HepG2 (cell line): Measurements from ENCODE around the gene KCND1. TPM values are rescaled to one million over a fixed set of nuclear protein-coding genes. Genes with fewer than 3 reads are reported as not detected.

ENCODE experiments used
- ATAC-seq: fragments of 200-7000 bp; cut with Tn5 transposase; 3 replicates; pipeline ENCODE4 v1.9.1; 2020; ENCODE audit warnings: mild to moderate bottlenecking, moderate library complexity
- BruUV-seq: library from RNA; stranded (reverse); fragments of 400-500 nt; replicated peaks from 2 replicates; lab custom pipeline; 2021; lab: Mats Ljungman, UMichigan
- CTCF ChIA-PET: fragments of 300-600 bp; formaldehyde crosslinking; extraction: SDS; loops from one replicate; lab custom pipeline; 2021; ENCODE audit warnings: low total read pairs, inconsistent platforms, low intra/inter-chr PET ratio; lab: Yijun Ruan, JAX
- POLR2A ChIA-PET: fragments of 350-600 bp; sonication (Branson Sonifier 250); formaldehyde crosslinking; loops from one replicate; lab custom pipeline; 2020; ENCODE audit warnings: antibody characterized with exemption, inconsistent platforms; lab: Yijun Ruan, JAX
- DNase-seq: peaks from one replicate; pipeline ENCODE4 v3.0.0-alpha.2; 2015; ENCODE audit warnings: low spot score
- FAIRE-seq: peaks from 3 replicates; lab custom pipeline; 2011; peaks lifted over from hg19 to GRCh38; lab: Jason Lieb, UNC
- H2AFZ ChIP-seq: one replicate; pipeline ENCODE4 v1.6.1; 2011; ENCODE audit warnings: low read length, inconsistent platforms
- H3K27ac ChIP-seq: fragments of 300-600 bp; 3 replicates; pipeline ENCODE4 v1.8.0; 2011; ENCODE audit warnings: mixed run types, mild to moderate bottlenecking, mixed read lengths, low read length, inconsistent platforms; ENCODE audit not compliant: insufficient read depth; ENCODE audit errors: extremely low read length
- H3K27me3 ChIP-seq, 2 experiments: fragments of 200-600 bp in 1 of 2; 2 replicates in 1 of 2; 3 replicates in 1 of 2; pipeline versions ENCODE4 v1.6.0 to v1.8.0; 2011; ENCODE audit warnings: low read length in 2 of 2, mild to moderate bottlenecking in 2 of 2, moderate library complexity in 2 of 2, inconsistent platforms in 1 of 2; ENCODE audit not compliant: insufficient read depth in 2 of 2, control insufficient read depth in 1 of 2
- H3K36me3 ChIP-seq, 2 experiments: fragments of 200-600 bp in 1 of 2; replicated peaks in 1 of 2; 2 replicates in 1 of 2; 3 replicates in 1 of 2; pipeline versions ENCODE4 v1.5.1 to v1.8.0; 2011; ENCODE audit warnings: low read length in 2 of 2, inconsistent platforms in 1 of 2; ENCODE audit not compliant: insufficient read depth in 2 of 2, control insufficient read depth in 1 of 2
- H3K4me1 ChIP-seq: 2 replicates; pipeline ENCODE4 v1.5.1; 2012; ENCODE audit warnings: low read length, inconsistent platforms; ENCODE audit not compliant: insufficient read depth
- H3K4me2 ChIP-seq: 2 replicates; pipeline ENCODE4 v1.6.0; 2011; ENCODE audit warnings: low read depth, low read length, inconsistent platforms
- H3K4me3 ChIP-seq, 3 experiments: fragments of 200-600 bp in 1 of 3; sonication (generic), shearing (Covaris generic) in 1 of 3; replicated peaks in 1 of 3; 2 replicates each; pipeline ENCODE4 v1.5.1; 2011 to 2016; ENCODE audit warnings: low read length in 3 of 3, inconsistent platforms in 2 of 3, low read depth in 2 of 3, mild to moderate bottlenecking in 2 of 3, control low read depth in 1 of 3, mixed read lengths in 1 of 3; ENCODE audit not compliant: insufficient read depth in 1 of 3
- H3K79me2 ChIP-seq: one replicate; pipeline ENCODE4 v1.6.1; 2011; ENCODE audit warnings: low read length, inconsistent platforms; ENCODE audit not compliant: insufficient read depth
- H3K9ac ChIP-seq: 2 replicates; pipeline ENCODE4 v1.6.0; 2011; ENCODE audit warnings: mild to moderate bottlenecking, low read depth, low read length, inconsistent platforms; ENCODE audit not compliant: insufficient read depth
- H3K9me3 ChIP-seq: 2 replicates; pipeline ENCODE4 v1.5.1; 2012; ENCODE audit warnings: mild to moderate bottlenecking, low read length
- H4K20me1 ChIP-seq: 2 replicates; pipeline ENCODE4 v1.6.0; 2011; ENCODE audit warnings: inconsistent platforms, mild to moderate bottlenecking, low read length, moderate library complexity; ENCODE audit not compliant: insufficient read depth
- GABPB1 ChIP-seq: IDR thresholded peaks from 2 replicates; pipeline ENCODE4 v1.6.1; 2016; ENCODE audit warnings: mild to moderate bottlenecking, missing genetic modification reagents, moderate library complexity, missing compliant biosample characterization
- KDM2A ChIP-seq: sonication (generic); formaldehyde crosslinking; IDR thresholded peaks from 2 replicates; pipeline ENCODE4 v1.4.0; 2020; ENCODE audit warnings: low read depth, missing genetic modification reagents, borderline replicate concordance
- KDM6A ChIP-seq: IDR thresholded peaks from 2 replicates; pipeline ENCODE4 v1.6.1; 2016; ENCODE audit warnings: low read depth
- SMAD9 ChIP-seq: sonication (generic); formaldehyde crosslinking; IDR thresholded peaks from 2 replicates; pipeline ENCODE4 v1.5.1; 2020; ENCODE audit warnings: mild to moderate bottlenecking, missing genetic modification reagents
- ZNF136 ChIP-seq: sonication (generic); formaldehyde crosslinking; IDR thresholded peaks from 2 replicates; pipeline ENCODE4 v1.8.1; 2022; ENCODE audit warnings: low read depth, mild to moderate bottlenecking, moderate library complexity, missing genetic modification reagents
- ZNF30 ChIP-seq: sonication (generic); formaldehyde crosslinking; IDR thresholded peaks from 2 replicates; pipeline ENCODE4 v1.5.0; 2020; ENCODE audit warnings: mild to moderate bottlenecking, missing genetic modification reagents
- ZNF343 ChIP-seq: sonication (generic); formaldehyde crosslinking; IDR thresholded peaks from 2 replicates; pipeline ENCODE4 v1.4.0; 2020; ENCODE audit warnings: mild to moderate bottlenecking, missing genetic modification reagents
- ZNF496 ChIP-seq: sonication (generic); formaldehyde crosslinking; IDR thresholded peaks from 2 replicates; pipeline ENCODE4 v1.8.1; 2023; ENCODE audit warnings: mild to moderate bottlenecking, moderate library complexity, missing genetic modification reagents; ENCODE audit not compliant: insufficient replicate concordance
- ZNF562 ChIP-seq: sonication (generic); formaldehyde crosslinking; IDR thresholded peaks from 2 replicates; pipeline ENCODE4 v1.8.0; 2022; ENCODE audit warnings: missing genetic modification reagents, borderline replicate concordance
- ZNF563 ChIP-seq: sonication (generic); formaldehyde crosslinking; IDR thresholded peaks from 2 replicates; pipeline ENCODE4 v1.8.0; 2022; ENCODE audit warnings: mild to moderate bottlenecking, moderate library complexity, missing genetic modification reagents
- WGBS: methylation state at CpG from one replicate; pipeline ENCODE4 v1.1.6; 2017; ENCODE audit warnings: low lambda C conversion rate; 5-methylcytosine and 5-hydroxymethylcytosine counted together
- in situ Hi-C: cut with HindIII; loops from 2 replicates; pipeline ENCODE4 v1.10.0; 2017; ENCODE audit warnings: low pct_unique_long_range_greater_than_20kb; ENCODE audit not compliant: extremely low pct_ligation_motif_present
- intact Hi-C: fragments of 100-400 bp; cut with micrococcal nuclease; formaldehyde crosslinking; loops from one replicate; pipeline ENCODE4 v1.10.0; 2022; ENCODE audit not compliant: unreplicated experiment
- polyA plus RNA-seq, 8 experiments: library from polyadenylated mRNA; depleted of rRNA in 3 of 8; stranded (reverse) in 7 of 8; unstranded in 1 of 8; fragments of >200 nt; fragmentation: Illumina TruSeq in 4 of 8; extraction: Trizol in 4 of 8; gene quantifications; 2 replicates each; pipeline versions ENCODE4 v1.2.1 to v1.2.3, GENCODE V29; 2011 to 2016; ENCODE audit warnings: low read depth in 4 of 8, missing spikeins in 1 of 8, mixed read lengths in 1 of 8; ENCODE audit not compliant: insufficient read depth in 1 of 8
- total RNA-seq, 5 experiments: library from RNA; depleted of rRNA; stranded (reverse); fragments of >200 nt; fragmentation: Illumina TruSeq; extraction: Trizol; gene quantifications; 2 replicates each; pipeline ENCODE4 v1.2.3, GENCODE V29; 2016; ENCODE audit warnings: low read depth in 1 of 5
- TF ChIP-seq, protein P1 (sequence below): sonication (generic); formaldehyde crosslinking; IDR thresholded peaks from 2 replicates; pipeline ENCODE4 v1.9.0; 2021; ENCODE audit warnings: missing genetic modification reagents, mild to moderate bottlenecking, borderline replicate concordance
- TF ChIP-seq, protein P2 (sequence below): sonication (generic); formaldehyde crosslinking; IDR thresholded peaks from 2 replicates; pipeline ENCODE4 v1.5.1; 2020; ENCODE audit warnings: mild to moderate bottlenecking, missing genetic modification reagents, borderline replicate concordance

Gene KCND1
- total and polyA plus RNA-seq, 2 of the 13 experiments (the other 11 are each of a cell fraction or from before 2014, with no cell fraction given) = 0.07 to 0.30 TPM

DNA sequence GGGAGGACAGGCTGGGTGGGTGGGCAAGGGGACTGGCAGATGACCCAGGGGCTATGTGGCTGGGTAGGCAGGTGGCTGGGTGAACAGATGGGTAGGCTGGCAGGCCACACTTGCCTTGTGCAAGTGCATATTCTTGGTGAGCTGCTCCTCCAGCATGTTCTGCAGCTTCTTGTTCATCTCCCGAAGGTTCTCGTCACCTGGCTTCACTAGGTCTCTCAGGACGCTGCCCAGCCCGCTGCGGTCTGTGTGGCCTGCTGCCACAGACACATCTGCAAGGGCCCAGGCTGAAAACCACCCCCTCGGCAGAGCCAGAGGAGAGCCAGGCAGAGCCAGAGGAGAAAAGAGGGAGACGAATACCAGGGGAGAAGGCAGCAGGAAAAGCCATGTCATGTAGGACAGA, 3.4 kb upstream of the KCND1 start:
- Histone ChIP-seq H3K36me3 (peaks cover 1 to 7% of the 10 kb centered on the region in 2 experiments; a peak in 4 of 5 replicates), H3K9me3 (no peaks in the 10 kb centered on the region), H3K79me2 (no peaks in the 10 kb centered on the region), H3K9ac (no peak overlapping the region), H3K27me3 (no peaks in the 10 kb centered on the region), H3K4me3 (no peak overlapping the region), H2AFZ (no peak overlapping the region), H4K20me1 (no peaks in the 10 kb centered on the region), H3K4me2 (no peak overlapping the region), H3K27ac (no peak overlapping the region), H3K4me1 (peaks cover 11% of the 10 kb centered on the region)
- DNase-seq = no peak
- intact Hi-C loops = no loop called here
- no peak for ATAC-seq
- ChIA-PET POLR2A (no interaction called here), CTCF (no interaction called here)
- 100% methylated on average over 2 of the region's 7 CpGs for WGBS
- BruUV-seq = no TSS peak
- TF ChIP-seq KDM2A (CRISPR knock-in tag) = no peak
- no peak for TF ChIP-seq SMAD9
- TF ChIP-seq ZNF496 = no peak
- no peak for TF ChIP-seq ZNF563
- no peak for TF ChIP-seq ZNF562
- TF ChIP-seq ZNF343 (CRISPR knock-in tag) = no peak
- no peak for FAIRE-seq
- in situ Hi-C loops = no loop called here

DNA sequence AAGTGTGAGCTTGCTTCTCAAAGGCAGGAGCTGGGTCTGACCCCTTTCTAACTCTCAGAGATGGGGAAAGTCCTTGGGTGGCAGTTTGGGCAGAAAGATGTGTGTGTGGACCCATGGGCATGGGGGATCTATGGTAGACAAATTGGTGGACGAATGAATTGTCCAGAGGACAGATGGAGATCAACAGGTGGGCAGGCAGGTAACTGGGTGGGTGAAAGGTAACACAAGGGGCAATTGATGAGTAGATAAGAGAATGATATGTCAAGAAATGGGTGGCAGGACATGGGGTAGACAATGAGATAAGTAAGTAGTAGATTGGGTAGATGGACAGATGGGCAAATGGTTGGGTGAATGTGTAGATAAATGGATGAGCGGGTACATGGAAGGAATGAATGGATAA, 2.9 kb upstream of the KCND1 start:
- DNase-seq (no peak), FAIRE-seq (no peak), ATAC-seq (no peak)
- Histone ChIP-seq H3K27ac (no peak overlapping the region), H3K36me3 (peaks cover 1 to 7% of the 10 kb centered on the region in 2 experiments; a peak in 4 of 5 replicates), H3K9ac (no peak overlapping the region), H3K4me2 (no peak overlapping the region), H3K4me3 (no peak overlapping the region), H3K9me3 (no peaks in the 10 kb centered on the region), H3K79me2 (no peaks in the 10 kb centered on the region), H3K27me3 (no peaks in the 10 kb centered on the region), H4K20me1 (no peaks in the 10 kb centered on the region), H2AFZ (no peak overlapping the region), H3K4me1 (peaks cover 11% of the 10 kb centered on the region)
- intact Hi-C loops = no loop called here
- BruUV-seq = no TSS peak
- 94% methylated on average over 2 of the region's 2 CpGs for WGBS
- in situ Hi-C loops = no loop called here
- POLR2A ChIA-PET = no interaction called here
- CTCF ChIA-PET = no interaction called here
- no peak for TF ChIP-seq ZNF30
- no peak for TF ChIP-seq ZNF136 (CRISPR knock-in tag)
- TF ChIP-seq GABPB1 (CRISPR knock-in tag) = no peak
- no peak for TF ChIP-seq KDM6A (CRISPR knock-in tag)
- TF ChIP-seq, protein P1, sequence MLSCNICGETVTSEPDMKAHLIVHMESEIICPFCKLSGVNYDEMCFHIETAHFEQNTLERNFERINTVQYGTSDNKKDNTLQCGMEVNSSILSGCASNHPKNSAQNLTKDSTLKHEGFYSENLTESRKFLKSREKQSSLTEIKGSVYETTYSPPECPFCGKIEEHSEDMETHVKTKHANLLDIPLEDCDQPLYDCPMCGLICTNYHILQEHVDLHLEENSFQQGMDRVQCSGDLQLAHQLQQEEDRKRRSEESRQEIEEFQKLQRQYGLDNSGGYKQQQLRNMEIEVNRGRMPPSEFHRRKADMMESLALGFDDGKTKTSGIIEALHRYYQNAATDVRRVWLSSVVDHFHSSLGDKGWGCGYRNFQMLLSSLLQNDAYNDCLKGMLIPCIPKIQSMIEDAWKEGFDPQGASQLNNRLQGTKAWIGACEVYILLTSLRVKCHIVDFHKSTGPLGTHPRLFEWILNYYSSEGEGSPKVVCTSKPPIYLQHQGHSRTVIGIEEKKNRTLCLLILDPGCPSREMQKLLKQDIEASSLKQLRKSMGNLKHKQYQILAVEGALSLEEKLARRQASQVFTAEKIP (CRISPR knock-in tag) = no peak
- TF ChIP-seq, protein P2, sequence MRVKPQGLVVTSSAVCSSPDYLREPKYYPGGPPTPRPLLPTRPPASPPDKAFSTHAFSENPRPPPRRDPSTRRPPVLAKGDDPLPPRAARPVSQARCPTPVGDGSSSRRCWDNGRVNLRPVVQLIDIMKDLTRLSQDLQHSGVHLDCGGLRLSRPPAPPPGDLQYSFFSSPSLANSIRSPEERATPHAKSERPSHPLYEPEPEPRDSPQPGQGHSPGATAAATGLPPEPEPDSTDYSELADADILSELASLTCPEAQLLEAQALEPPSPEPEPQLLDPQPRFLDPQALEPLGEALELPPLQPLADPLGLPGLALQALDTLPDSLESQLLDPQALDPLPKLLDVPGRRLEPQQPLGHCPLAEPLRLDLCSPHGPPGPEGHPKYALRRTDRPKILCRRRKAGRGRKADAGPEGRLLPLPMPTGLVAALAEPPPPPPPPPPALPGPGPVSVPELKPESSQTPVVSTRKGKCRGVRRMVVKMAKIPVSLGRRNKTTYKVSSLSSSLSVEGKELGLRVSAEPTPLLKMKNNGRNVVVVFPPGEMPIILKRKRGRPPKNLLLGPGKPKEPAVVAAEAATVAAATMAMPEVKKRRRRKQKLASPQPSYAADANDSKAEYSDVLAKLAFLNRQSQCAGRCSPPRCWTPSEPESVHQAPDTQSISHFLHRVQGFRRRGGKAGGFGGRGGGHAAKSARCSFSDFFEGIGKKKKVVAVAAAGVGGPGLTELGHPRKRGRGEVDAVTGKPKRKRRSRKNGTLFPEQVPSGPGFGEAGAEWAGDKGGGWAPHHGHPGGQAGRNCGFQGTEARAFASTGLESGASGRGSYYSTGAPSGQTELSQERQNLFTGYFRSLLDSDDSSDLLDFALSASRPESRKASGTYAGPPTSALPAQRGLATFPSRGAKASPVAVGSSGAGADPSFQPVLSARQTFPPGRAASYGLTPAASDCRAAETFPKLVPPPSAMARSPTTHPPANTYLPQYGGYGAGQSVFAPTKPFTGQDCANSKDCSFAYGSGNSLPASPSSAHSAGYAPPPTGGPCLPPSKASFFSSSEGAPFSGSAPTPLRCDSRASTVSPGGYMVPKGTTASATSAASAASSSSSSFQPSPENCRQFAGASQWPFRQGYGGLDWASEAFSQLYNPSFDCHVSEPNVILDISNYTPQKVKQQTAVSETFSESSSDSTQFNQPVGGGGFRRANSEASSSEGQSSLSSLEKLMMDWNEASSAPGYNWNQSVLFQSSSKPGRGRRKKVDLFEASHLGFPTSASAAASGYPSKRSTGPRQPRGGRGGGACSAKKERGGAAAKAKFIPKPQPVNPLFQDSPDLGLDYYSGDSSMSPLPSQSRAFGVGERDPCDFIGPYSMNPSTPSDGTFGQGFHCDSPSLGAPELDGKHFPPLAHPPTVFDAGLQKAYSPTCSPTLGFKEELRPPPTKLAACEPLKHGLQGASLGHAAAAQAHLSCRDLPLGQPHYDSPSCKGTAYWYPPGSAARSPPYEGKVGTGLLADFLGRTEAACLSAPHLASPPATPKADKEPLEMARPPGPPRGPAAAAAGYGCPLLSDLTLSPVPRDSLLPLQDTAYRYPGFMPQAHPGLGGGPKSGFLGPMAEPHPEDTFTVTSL (CRISPR knock-in tag) = no peak
